Measurements from ENCODE around the gene FCGR3B.
"Not testable (repeated sequence)": the region's sequence is repeated elsewhere in the genome, so short reads cannot be mapped to it uniquely, and the experiment has no call there.

DNA sequence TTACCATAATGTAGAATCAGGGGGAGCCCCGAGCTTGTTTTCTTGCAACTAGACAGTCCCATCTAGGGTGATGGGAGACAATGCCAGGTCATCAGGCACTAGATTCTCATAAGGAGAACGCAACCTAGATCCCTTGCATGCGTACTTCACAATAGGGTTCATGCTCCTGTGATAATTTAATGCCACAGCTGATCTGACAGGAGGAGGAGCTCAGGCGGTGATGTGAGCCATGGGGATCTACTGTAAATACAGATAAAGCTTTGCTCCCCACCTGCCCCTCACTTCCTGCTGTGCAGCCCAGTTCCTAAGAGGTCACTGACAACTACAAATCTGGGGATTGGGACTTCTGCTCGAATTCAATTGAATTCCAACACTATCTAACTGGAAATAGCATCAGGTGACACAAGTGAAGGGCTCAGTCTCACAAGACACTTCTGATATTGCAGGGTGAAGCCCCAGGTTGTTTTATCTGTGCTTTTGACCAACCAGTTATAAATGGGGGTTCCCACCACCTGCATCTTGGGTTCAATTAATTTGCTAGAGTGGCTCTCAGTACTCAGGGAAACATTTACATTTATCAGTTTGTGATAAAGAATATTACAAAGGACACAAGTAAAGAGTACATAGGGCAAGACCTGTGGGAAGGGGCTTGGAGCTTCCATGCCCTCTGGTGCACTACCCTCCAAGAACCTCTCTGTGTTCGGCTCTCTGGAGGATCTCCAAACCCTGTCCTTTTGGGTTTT, 7.4 kb upstream of the FCGR3B start:
- TF ChIP-seq POLR2A (IDR thresholded peaks at IDR 0.05; ENCODE audit: low read length); GATA1 (IDR thresholded peaks at IDR 0.05; ENCODE audit: low read depth, low read length): not testable (repeated sequence)
